Lower leg skin (tissue), 3 donors: Measurements from ENCODE around the gene SEPHS1.

Source experiments
- POLR2A ChIP-seq, 2 donors: fragments of 450-650 bp; IDR thresholded peaks; one replicate each; pipeline ENCODE4 v1.6.1; 2016 to 2017; ENCODE audit warnings: antibody characterized with exemption in 2 of 2, mild to moderate bottlenecking in 1 of 2, moderate library complexity in 1 of 2
- TF ChIP-seq, protein P1 (sequence below), 3 donors: fragments of 450-650 bp; IDR thresholded peaks; one replicate each; pipeline ENCODE4 v1.5.1; 2016; ENCODE audit warnings: antibody characterized with exemption in 3 of 3, mild to moderate bottlenecking in 3 of 3, moderate library complexity in 2 of 3

DNA sequence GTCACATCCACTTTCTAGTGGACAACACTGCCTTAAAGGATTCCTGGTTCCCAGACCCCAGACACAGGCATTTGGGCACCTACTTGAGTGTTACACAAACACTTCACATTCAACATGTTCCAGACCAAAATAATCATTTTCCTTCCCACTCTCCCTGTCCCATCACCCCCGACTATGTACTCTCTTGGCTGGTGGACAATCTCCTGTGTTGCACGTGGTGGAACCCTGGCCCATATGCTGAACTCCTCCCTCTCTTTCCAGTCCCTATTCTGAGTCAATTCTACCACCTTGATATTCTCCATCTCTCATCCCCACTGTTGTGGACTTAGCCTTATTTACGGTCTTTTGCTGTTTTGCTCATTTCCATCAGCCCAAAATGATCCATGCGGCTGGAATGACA lies 8.3 kb upstream of the SEPHS1 start:
- TF ChIP-seq, protein P1, sequence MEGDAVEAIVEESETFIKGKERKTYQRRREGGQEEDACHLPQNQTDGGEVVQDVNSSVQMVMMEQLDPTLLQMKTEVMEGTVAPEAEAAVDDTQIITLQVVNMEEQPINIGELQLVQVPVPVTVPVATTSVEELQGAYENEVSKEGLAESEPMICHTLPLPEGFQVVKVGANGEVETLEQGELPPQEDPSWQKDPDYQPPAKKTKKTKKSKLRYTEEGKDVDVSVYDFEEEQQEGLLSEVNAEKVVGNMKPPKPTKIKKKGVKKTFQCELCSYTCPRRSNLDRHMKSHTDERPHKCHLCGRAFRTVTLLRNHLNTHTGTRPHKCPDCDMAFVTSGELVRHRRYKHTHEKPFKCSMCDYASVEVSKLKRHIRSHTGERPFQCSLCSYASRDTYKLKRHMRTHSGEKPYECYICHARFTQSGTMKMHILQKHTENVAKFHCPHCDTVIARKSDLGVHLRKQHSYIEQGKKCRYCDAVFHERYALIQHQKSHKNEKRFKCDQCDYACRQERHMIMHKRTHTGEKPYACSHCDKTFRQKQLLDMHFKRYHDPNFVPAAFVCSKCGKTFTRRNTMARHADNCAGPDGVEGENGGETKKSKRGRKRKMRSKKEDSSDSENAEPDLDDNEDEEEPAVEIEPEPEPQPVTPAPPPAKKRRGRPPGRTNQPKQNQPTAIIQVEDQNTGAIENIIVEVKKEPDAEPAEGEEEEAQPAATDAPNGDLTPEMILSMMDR (IDR thresholded peaks at IDR 0.05) = no peak
- TF ChIP-seq POLR2A (IDR thresholded peaks at IDR 0.05) = no peak
